Nephron progenitor cell (in vitro differentiated cells): ENCODE measurements around the gene ETFA.

Source experiments
- DNase-seq: peaks from one replicate; pipeline ENCODE4 v3.0.0; 2021
- H3K27ac Mint-ChIP-seq: 2 replicates; pipeline ENCODE4 v1.8.0; 2021; ENCODE audit warnings: mild to moderate bottlenecking, moderate library complexity, mixed read lengths
- H3K27me3 Mint-ChIP-seq: 2 replicates; pipeline ENCODE4 v1.8.0; 2021; ENCODE audit warnings: mild to moderate bottlenecking, low read depth, mixed read lengths; ENCODE audit not compliant: poor library complexity
- H3K36me3 Mint-ChIP-seq: 2 replicates; pipeline ENCODE4 v1.8.0; 2021; ENCODE audit warnings: low read depth, mixed read lengths
- H3K4me1 Mint-ChIP-seq: 2 replicates; pipeline ENCODE4 v1.8.0; 2021; ENCODE audit warnings: mixed read lengths
- H3K4me3 Mint-ChIP-seq: 2 replicates; pipeline ENCODE4 v1.8.0; 2021; ENCODE audit warnings: mild to moderate bottlenecking, moderate library complexity, mixed read lengths
- H3K9me3 Mint-ChIP-seq: 2 replicates; pipeline ENCODE4 v1.8.0; 2021; ENCODE audit warnings: mild to moderate bottlenecking, moderate library complexity, mixed read lengths
- TF ChIP-seq, protein P1 (sequence below): fragments of 200-600 bp; sonication (generic); IDR thresholded peaks from 2 replicates; pipeline ENCODE4 v1.5.0; 2021; ENCODE audit warnings: antibody characterized with exemption

ETFA gene

DNA sequence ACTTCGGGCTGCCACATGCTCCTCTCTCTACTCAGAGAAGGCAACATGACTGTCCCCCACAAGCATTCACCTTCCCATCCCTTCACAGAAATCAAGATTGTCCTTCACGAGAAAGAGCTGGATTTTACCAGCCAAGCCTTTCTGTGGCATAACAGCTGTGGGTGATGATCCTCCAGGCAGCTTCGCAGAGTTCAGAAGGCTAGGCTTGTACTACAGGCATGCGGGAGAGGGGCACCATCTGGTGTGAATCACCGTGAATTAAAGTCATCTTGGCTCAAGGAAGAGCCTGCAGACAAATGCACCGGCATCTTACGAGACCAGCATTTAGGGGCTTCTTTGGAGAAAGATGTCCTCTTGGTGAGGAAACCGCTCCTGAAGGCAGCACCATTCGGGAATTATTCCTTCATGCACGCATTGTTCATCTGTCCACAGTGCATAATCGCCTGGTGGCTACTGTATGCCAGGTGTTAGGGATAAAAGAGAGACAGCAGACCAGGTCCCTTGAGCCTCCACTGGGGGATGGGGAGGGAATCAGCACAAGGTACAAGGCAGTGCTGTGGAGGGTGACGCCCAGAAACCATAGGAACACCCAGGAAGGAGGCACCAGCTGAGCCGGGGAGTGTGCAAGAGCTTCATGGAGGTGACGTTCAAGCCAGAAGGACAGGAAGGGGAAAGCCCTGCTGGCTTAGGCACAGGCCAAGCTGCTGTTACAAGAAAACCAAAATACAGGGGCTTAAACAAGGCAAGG, 142.9 kb downstream of the ETFA start:
- TF ChIP-seq, protein P1, sequence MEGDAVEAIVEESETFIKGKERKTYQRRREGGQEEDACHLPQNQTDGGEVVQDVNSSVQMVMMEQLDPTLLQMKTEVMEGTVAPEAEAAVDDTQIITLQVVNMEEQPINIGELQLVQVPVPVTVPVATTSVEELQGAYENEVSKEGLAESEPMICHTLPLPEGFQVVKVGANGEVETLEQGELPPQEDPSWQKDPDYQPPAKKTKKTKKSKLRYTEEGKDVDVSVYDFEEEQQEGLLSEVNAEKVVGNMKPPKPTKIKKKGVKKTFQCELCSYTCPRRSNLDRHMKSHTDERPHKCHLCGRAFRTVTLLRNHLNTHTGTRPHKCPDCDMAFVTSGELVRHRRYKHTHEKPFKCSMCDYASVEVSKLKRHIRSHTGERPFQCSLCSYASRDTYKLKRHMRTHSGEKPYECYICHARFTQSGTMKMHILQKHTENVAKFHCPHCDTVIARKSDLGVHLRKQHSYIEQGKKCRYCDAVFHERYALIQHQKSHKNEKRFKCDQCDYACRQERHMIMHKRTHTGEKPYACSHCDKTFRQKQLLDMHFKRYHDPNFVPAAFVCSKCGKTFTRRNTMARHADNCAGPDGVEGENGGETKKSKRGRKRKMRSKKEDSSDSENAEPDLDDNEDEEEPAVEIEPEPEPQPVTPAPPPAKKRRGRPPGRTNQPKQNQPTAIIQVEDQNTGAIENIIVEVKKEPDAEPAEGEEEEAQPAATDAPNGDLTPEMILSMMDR, result no peak
- H3K27ac Mint-ChIP-seq, result no peak overlapping the region
- H3K9me3 Mint-ChIP-seq, result peaks cover 5% of the 10 kb centered on the region
- H3K27me3 Mint-ChIP-seq, result peaks cover 7% of the 10 kb centered on the region
- DNase-seq, result no peak
- no peak overlapping the region for H3K4me3 Mint-ChIP-seq
- peaks cover 32% of the 10 kb centered on the region for H3K4me1 Mint-ChIP-seq
- H3K36me3 Mint-ChIP-seq, result no peaks in the 10 kb centered on the region

DNA sequence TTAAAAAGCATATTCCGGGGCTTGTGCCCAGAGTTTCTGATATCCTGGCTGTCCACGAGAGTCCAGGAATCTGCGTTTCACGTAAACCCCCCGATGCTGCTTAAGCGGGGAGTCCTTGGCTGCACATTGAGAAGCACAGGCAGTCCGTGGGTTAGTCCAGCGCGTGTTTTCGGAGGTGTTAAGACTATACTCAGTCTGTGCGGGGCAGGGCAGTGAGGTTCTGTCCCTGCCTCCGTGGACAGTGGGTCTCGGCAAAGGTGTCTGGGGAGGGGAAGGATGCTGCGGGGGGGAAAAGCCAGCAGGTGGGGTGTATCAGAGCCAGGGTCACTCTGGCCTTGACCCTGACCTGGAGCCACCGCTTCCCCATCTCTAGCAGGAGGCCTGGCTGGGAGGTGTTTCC, 145.3 kb downstream of the ETFA start:
- Mint-ChIP-seq H3K27me3 (peaks cover 7% of the 10 kb centered on the region), H3K4me1 (peaks cover 47% of the 10 kb centered on the region)

More for the DNA sequence above, 145.3 kb downstream of the ETFA start:
- DNase-seq, result no peak
- H3K9me3 Mint-ChIP-seq, result no peaks in the 10 kb centered on the region
- H3K36me3 Mint-ChIP-seq, result no peaks in the 10 kb centered on the region
- TF ChIP-seq, protein P1, result no peak
- no peak overlapping the region for H3K4me3 Mint-ChIP-seq
- H3K27ac Mint-ChIP-seq, result no peak overlapping the region
